Nephron (organoid): ENCODE data around the gene SMPD2.

Experiments used
- H3K27ac Mint-ChIP-seq, 3 experiments: 2 replicates each; pipeline ENCODE4 v1.8.0; 2020; ENCODE audit warnings: mixed read lengths in 3 of 3, mild to moderate bottlenecking in 2 of 3, moderate library complexity in 1 of 3
- H3K27me3 Mint-ChIP-seq: 2 replicates; pipeline ENCODE4 v1.8.0; 2021; ENCODE audit warnings: low read depth, mild to moderate bottlenecking, moderate library complexity, mixed read lengths
- H3K36me3 Mint-ChIP-seq: 2 replicates; pipeline ENCODE4 v1.8.0; 2020; ENCODE audit warnings: low read depth, mixed read lengths
- H3K4me1 Mint-ChIP-seq: 2 replicates; pipeline ENCODE4 v1.8.0; 2020; ENCODE audit warnings: mixed read lengths
- H3K4me3 Mint-ChIP-seq, 3 experiments: 2 replicates each; pipeline ENCODE4 v1.8.0; 2020; ENCODE audit warnings: mild to moderate bottlenecking in 3 of 3, mixed read lengths in 3 of 3, moderate library complexity in 2 of 3
- H3K9me3 Mint-ChIP-seq: 2 replicates; pipeline ENCODE4 v1.8.0; 2020; ENCODE audit warnings: mixed read lengths
- CTCF ChIP-seq, 3 experiments: fragments of 200-600 bp; sonication (generic); IDR thresholded peaks; one replicate each; pipeline ENCODE4 v1.5.0; 2021; ENCODE audit warnings: antibody characterized with exemption in 3 of 3; ENCODE audit not compliant: unreplicated experiment in 3 of 3

Gene SMPD2

GRCh38 chr6:109480993-109481480 is 40.5 kb downstream of the SMPD2 start:
- Mint-ChIP-seq H3K4me3 (peak overlapping the region; percentile 91 to 96 (median 96)), H3K9me3 (no peaks in the 10 kb centered on the region), H3K27ac (peak overlapping the region in 1 of 3 experiments; percentile 85), H3K36me3 (peaks cover 40% of the 10 kb centered on the region), H3K4me1 (peaks cover 63% of the 10 kb centered on the region), H3K27me3 (no peaks in the 10 kb centered on the region)
- TF ChIP-seq CTCF (IDR thresholded peaks at IDR 0.05; ENCODE audit: unreplicated experiment in 3 of 3), result no peak

- no peaks in the 10 kb centered on the region for H3K27me3 Mint-ChIP-seq
- peaks cover 54% of the 10 kb centered on the region for H3K4me1 Mint-ChIP-seq
- peak within 1 kb of the TSS; percentile 41 to 85 (median 72) for H3K27ac Mint-ChIP-seq
- peak within 1 kb of the TSS; percentile 91 to 96 (median 96) for H3K4me3 Mint-ChIP-seq
- no peaks in the 10 kb centered on the region for H3K9me3 Mint-ChIP-seq
- no peak for TF ChIP-seq CTCF (IDR thresholded peaks at IDR 0.05; ENCODE audit: unreplicated experiment in 3 of 3)
- peaks cover 30% of the 10 kb centered on the region for H3K36me3 Mint-ChIP-seq
Measured at GRCh38 chr6:109482905-109483734, 42.6 kb downstream of the SMPD2 start, which contains the start of gene ZBTB24. Gene ZBTB24, minus strand, starts transcription at chr6:109483219. Its CDS starts 1,193 bp downstream, at chr6:109482026.

GRCh38 chr6:109483735-109484057 is 43.2 kb downstream of the SMPD2 start:
- peak overlapping the region; percentile 79 to 89 (median 86) for H3K4me3 Mint-ChIP-seq

GRCh38 chr6:109484122-109484521 is 43.6 kb downstream of the SMPD2 start:
- TF ChIP-seq CTCF (IDR thresholded peaks at IDR 0.05; ENCODE audit: unreplicated experiment in 3 of 3), result no peak
- Mint-ChIP-seq H3K9me3 (no peaks in the 10 kb centered on the region), H3K27ac (peak overlapping the region in 2 of 3 experiments; percentile 39 to 56), H3K27me3 (no peaks in the 10 kb centered on the region), H3K4me3 (peak overlapping the region; percentile 79 to 89 (median 86)), H3K36me3 (peaks cover 21% of the 10 kb centered on the region), H3K4me1 (peaks cover 44% of the 10 kb centered on the region)

More at GRCh38 chr6:109483735-109484057, 43.2 kb downstream of the SMPD2 start:
- H3K36me3 Mint-ChIP-seq, result peaks cover 25% of the 10 kb centered on the region
- no peak for TF ChIP-seq CTCF (IDR thresholded peaks at IDR 0.05; ENCODE audit: unreplicated experiment in 3 of 3)
- peak overlapping the region in 2 of 3 experiments; percentile 39 to 56 for H3K27ac Mint-ChIP-seq
- no peaks in the 10 kb centered on the region for H3K9me3 Mint-ChIP-seq
- no peaks in the 10 kb centered on the region for H3K27me3 Mint-ChIP-seq
- peaks cover 48% of the 10 kb centered on the region for H3K4me1 Mint-ChIP-seq

- H3K4me3 Mint-ChIP-seq, result peak overlapping the region; percentile 7 to 89 (median 41)
- no peak for TF ChIP-seq CTCF (IDR thresholded peaks at IDR 0.05; ENCODE audit: unreplicated experiment in 3 of 3)
- H3K4me1 Mint-ChIP-seq, result peaks cover 38% of the 10 kb centered on the region
- peak overlapping the region in 1 of 3 experiments; percentile 13 for H3K27ac Mint-ChIP-seq
- H3K27me3 Mint-ChIP-seq, result no peaks in the 10 kb centered on the region
- H3K9me3 Mint-ChIP-seq, result no peaks in the 10 kb centered on the region
- H3K36me3 Mint-ChIP-seq, result peaks cover 16% of the 10 kb centered on the region
Measured at GRCh38 chr6:109485266-109485935, 44.9 kb downstream of the SMPD2 start.
